GM19395 (cell line): ENCODE results near the gene GOLGB1.
"Not testable (repeated sequence)": the region's sequence is repeated elsewhere in the genome, so short reads cannot be mapped to it uniquely, and the experiment has no call there.

Source experiments
- ATAC-seq: cut with Tn5 transposase; IDR thresholded peaks from one replicate; pipeline ENCODE4 v1.9.1; 2021; ENCODE audit warnings: mild to moderate bottlenecking, moderate library complexity; ENCODE audit not compliant: unreplicated experiment

GOLGB1 gene

GRCh38 chr3:121748680-121749275, 763 bp downstream of the GOLGB1 start:
- ATAC-seq = peak; percentile 35

DNA sequence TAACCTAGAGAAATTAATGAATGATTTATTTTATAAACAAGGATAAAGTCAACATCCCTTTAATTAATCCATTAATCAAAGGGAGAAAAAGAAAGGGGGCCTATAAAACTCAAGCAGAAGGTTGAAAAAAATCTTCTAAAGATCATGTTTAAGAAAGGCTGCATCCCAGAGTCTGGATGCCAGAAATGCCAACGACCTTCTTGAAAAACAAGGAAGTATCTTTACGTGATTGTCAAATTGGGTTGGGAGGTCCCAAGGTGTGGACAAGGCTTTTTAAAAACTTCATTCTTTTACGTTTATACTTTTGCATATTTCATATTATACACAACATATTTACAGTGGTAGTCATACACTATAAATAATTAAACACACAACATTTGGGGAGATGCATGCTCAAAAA, 1.6 kb downstream of the GOLGB1 start:
- ATAC-seq = no peak

GRCh38 chr3:121743106-121743505, 6.4 kb downstream of the GOLGB1 start:
- not testable (repeated sequence) for ATAC-seq

DNA sequence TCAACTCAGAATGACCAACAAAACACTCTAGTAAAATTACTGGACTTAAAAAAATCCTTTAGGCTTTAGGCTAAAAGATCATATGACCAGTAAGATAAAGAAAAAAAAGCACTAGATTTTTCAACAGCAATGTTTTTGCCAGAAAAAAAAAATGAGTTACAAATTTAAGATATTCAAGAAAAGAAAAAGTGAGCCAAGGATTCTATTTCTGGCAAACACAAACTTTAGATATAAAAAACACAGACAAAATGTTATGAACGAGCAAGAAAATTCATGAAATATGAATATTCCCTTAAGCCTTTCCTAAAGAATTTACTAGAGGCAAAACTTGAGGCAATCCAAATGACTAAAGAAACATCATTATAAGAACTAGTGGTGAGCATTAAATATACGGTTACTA, 8.6 kb downstream of the GOLGB1 start:
- no peak for ATAC-seq

DNA sequence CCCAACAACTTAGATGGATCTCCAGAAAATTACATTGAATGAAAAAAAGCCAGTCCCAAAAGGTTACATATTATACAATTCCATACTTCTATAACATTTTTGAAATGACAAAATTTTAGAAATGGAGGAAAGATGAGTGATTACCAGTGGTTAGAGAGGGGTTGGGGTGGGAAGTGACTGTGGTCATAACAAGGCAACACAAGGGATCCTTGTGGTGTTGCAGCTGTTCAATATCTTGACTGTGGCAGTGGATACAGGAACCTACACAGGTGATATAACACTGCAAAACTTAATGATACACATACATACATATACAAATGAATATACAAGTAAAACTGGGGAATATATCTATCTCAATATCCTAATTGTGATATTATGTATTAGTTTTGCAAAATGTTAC, 9.6 kb downstream of the GOLGB1 start:
- no peak for ATAC-seq

DNA sequence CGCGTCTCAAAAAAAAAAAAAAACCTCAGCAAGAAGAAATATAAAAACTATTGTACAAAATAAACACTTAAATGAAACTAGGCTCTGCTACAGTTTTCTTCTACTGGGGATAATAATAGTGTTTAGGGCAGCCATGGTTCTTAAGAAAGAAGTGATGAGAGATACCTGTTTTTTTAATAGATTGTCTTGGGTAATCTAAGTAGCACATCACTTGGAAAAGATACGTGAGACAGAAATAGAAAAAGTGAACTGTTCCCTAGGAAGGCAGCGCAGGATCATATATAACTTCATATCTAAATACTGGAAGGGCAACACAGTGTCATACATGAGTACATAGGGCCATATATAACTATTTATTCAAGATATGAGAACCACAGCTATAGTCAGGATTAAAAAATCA, 11.9 kb downstream of the GOLGB1 start:
- no peak for ATAC-seq

GRCh38 chr3:121736112-121736511, 13.4 kb downstream of the GOLGB1 start:
- no peak for ATAC-seq

GRCh38 chr3:121735047-121735696, 14.4 kb downstream of the GOLGB1 start:
- peak; percentile 96 for ATAC-seq

DNA sequence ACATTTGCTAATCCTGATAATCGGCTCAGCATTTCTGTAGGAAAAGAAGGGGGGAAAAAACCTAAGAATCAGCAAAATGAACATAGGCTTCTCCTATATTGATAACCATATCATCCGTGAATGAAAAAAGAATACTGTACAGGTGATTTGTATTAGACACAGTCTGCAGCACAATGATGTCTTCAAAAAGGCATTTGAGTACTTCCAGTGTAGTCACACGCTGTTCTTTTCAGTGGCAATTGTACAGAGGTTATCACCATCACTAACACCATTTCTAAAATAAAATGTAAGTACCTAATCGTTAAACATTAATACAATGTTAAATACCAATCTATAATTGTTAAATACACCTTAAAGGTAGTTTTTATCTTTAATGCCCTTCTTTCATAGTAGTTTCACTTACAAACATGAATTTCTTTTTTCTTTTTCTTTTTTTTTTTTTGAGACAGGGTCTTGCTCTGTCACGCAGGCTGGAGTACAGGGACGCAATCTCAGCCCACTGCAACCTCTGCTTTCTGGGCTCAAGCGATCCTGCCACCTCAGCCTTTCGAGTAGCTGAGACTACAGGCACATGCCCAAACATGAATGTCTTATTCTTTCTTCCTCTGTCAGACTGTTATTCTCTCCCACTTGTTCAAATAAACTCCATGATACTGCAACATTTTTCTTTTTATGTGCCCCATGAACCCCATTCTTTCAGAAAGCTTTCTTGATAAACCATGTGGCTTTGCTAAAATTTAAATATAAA, 18.4 kb downstream of the GOLGB1 start:
- ATAC-seq = no peak

- peak; percentile 99 for ATAC-seq
Measured at GRCh38 chr3:121724130-121724529, 25.4 kb downstream of the GOLGB1 start.

DNA sequence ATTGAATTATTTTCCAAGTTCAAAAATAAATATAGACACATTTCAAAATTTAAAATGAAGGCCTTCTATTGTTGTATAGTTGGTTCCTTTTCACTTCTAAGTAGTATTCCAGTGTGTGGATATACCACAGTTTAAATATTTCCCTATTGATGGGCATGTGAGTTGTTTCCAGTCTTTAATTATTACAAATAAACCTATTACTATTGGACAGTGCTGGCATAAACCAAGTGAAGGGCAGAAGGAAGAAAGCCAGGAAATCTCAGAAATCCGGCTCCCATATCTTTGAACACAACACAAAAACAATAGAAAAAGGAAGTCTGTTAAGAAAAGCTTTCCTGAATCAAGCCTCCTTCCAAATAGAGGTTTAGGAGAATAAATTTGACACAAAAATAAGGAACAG, 26.1 kb downstream of the GOLGB1 start:
- ATAC-seq = no peak

- no peak for ATAC-seq
Measured at GRCh38 chr3:121722411-121722810, 27.1 kb downstream of the GOLGB1 start.

DNA sequence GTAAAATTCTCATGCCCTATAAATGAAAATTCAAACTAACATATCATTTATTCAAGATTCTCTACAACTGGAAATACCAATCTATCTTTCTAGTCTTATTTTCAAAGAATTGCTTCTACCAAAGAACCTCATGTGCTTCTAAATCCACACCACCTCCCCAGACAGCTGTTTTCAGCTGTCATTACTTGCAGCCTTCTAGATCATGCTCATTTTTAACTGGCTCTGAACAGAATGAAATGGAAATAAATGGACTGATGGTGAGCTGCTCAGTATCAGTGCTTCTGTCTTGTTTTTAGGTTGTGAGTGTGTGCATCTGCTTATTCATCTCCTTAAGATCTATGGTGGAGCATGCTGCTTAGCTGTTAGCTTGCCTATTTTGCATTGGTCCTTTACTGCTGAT, 29.4 kb downstream of the GOLGB1 start:
- ATAC-seq = no peak

- ATAC-seq = no peak
Measured at GRCh38 chr3:121719423-121719822, 30.1 kb downstream of the GOLGB1 start.

- ATAC-seq = no peak
Measured at GRCh38 chr3:121718205-121718846, 31.2 kb downstream of the GOLGB1 start.

- no peak for ATAC-seq
Measured at GRCh38 chr3:121710347-121710746, 39.2 kb downstream of the GOLGB1 start.

GRCh38 chr3:121707531-121708273, 41.8 kb downstream of the GOLGB1 start:
- no peak for ATAC-seq

- no peak for ATAC-seq
Measured at GRCh38 chr3:121705541-121705940, 44.0 kb downstream of the GOLGB1 start.

- ATAC-seq = no peak
Measured at GRCh38 chr3:121703973-121704372, 45.6 kb downstream of the GOLGB1 start.

DNA sequence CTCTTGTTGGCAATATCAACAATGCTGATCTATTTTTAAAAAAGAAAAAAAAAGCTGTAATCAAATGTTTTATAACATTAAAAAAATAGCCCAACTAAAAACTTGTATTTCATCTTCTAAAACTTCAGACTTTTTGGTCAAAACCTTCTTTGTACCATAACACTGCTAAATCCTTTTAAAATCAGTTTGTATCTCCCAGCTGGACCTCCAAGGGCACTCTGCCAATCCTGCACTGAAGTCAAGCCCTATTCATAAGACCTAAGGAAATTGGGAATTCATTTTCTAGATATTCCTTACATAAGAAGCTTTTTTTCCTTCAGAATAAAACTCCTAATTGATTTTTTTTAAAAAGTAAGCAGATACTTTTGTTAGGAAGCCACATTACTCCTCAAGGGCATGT, 50.6 kb downstream of the GOLGB1 start:
- no peak for ATAC-seq

GRCh38 chr3:121698476-121698875, 51.1 kb downstream of the GOLGB1 start:
- no peak for ATAC-seq
